BLaER1 (cell line): ENCODE results near the gene IDH3G.
A peak's percentile ranks its signal among the peaks of the same experiment; 100 is the strongest.
"Not testable (repeated sequence)": the region's sequence is repeated elsewhere in the genome, so short reads cannot be mapped to it uniquely, and the experiment has no call there.

ENCODE experiments used
- H3K27ac ChIP-seq: shearing (Covaris generic); formaldehyde crosslinking; 2 replicates; pipeline ENCODE4 v1.8.1; 2022
- H3K27me3 ChIP-seq: shearing (Covaris generic); formaldehyde crosslinking; 2 replicates; pipeline ENCODE4 v1.8.1; 2022
- H3K36me3 ChIP-seq: shearing (Covaris generic); formaldehyde crosslinking; 2 replicates; pipeline ENCODE4 v1.8.1; 2022
- H3K4me1 ChIP-seq: shearing (Covaris generic); formaldehyde crosslinking; 2 replicates; pipeline ENCODE4 v1.8.1; 2022
- H3K4me2 ChIP-seq: shearing (Covaris generic); formaldehyde crosslinking; 2 replicates; pipeline ENCODE4 v1.8.1; 2022
- H3K4me3 ChIP-seq: shearing (Covaris generic); formaldehyde crosslinking; 2 replicates; pipeline ENCODE4 v1.8.1; 2022
- H3K9ac ChIP-seq: shearing (Covaris generic); formaldehyde crosslinking; 2 replicates; pipeline ENCODE4 v1.8.1; 2022
- H3K9me3 ChIP-seq: shearing (Covaris generic); formaldehyde crosslinking; 2 replicates; pipeline ENCODE4 v1.8.1; 2022
- H4K20me1 ChIP-seq: shearing (Covaris generic); formaldehyde crosslinking; 2 replicates; pipeline ENCODE4 v1.8.1; 2022
- Cebpa-rat ChIP-seq: shearing (Covaris generic); IDR thresholded peaks from 2 replicates; pipeline ENCODE4 v1.8.1; 2022

Gene IDH3G

DNA sequence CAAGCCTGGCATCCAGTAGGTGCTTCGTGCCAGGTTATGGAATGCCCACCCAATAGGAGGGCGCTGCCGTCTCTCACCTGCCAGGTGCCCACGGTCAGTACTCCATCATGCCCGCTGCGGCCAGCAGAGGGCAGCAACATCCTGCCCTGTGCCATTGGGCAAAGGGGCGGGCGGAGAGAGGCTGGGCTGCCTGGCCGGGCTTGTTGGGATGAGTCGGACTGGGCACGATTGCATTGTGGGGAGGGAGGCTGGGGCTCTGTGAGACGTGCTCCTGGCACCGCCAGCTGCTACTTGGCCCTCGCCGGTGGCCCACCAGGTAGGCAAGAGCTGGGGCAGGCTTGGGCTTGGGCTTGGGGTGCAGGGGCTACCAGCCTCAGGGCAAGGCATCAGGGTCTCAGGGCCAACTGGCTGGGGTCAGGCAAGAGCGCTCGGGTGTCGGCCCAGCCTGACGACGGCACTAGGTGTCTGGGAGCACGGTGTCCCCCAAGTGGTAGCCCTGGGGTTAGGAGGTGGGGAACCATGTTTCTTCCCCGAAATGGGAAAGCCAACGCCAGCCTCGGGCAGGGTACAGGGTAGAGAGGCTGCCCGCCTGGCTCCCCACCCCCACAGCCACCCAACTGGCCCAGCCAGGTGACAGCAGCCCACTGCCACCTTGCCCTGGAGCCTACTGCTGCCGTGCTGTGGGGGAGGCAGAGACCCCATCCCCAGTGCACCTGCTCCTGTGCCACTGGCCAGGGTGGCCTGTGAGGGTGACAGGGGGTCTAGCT lies 30.0 kb downstream of the IDH3G start, which contains the start of gene PLXNB3:
PLXNB3 (plus strand) TSS at position 261 of the 767 bp plus-strand sequence. CDS start 1,287 bp downstream, outside the sequence.
- H3K27ac ChIP-seq = no peak within 1 kb of the TSS

GRCh38 chrX:153763298-153763932 lies 30.8 kb downstream of the IDH3G start:
- Histone ChIP-seq H3K27me3 (peaks cover 37% of the 10 kb centered on the region), H4K20me1 (peaks cover 37% of the 10 kb centered on the region), H3K4me2 (peak overlapping the region; percentile 3; the same call in 1 of the 2 replicates), H3K9ac (no peak overlapping the region), H3K27ac (no peak overlapping the region), H3K4me3 (no peak overlapping the region), H3K36me3 (no peaks in the 10 kb centered on the region), H3K9me3 (no peaks in the 10 kb centered on the region), H3K4me1 (peaks cover 62% of the 10 kb centered on the region)
- no peak for TF ChIP-seq Cebpa-rat

More for the DNA sequence above, 30.0 kb downstream of the IDH3G start, which contains the start of gene PLXNB3:
- Histone ChIP-seq H3K9ac (0 out of 2 replicates have a peak within 1 kb of the TSS, but pooled peaks have one; percentile 18), H3K4me2 (peak within 1 kb of the TSS; percentile 72), H3K4me3 (no peak within 1 kb of the TSS), H3K9me3 (no peaks in the 10 kb centered on the region), H3K4me1 (peaks cover 63% of the 10 kb centered on the region), H4K20me1 (peaks cover 40% of the 10 kb centered on the region), H3K36me3 (no peaks in the 10 kb centered on the region), H3K27me3 (peaks cover 30% of the 10 kb centered on the region; the same call in 1 of the 2 replicates)
- no peak for TF ChIP-seq Cebpa-rat

GRCh38 chrX:153762626-153763173 lies 31.5 kb downstream of the IDH3G start:
- H3K9ac ChIP-seq = no peak overlapping the region
- H3K36me3 ChIP-seq = no peaks in the 10 kb centered on the region
- no peak for TF ChIP-seq Cebpa-rat
- H3K9me3 ChIP-seq = no peaks in the 10 kb centered on the region
- peaks cover 37% of the 10 kb centered on the region for H4K20me1 ChIP-seq
- H3K4me1 ChIP-seq = peaks cover 58% of the 10 kb centered on the region
- no peak overlapping the region for H3K4me3 ChIP-seq
- H3K27me3 ChIP-seq = peaks cover 44% of the 10 kb centered on the region
- no peak overlapping the region for H3K27ac ChIP-seq
- no peak overlapping the region for H3K4me2 ChIP-seq

DNA sequence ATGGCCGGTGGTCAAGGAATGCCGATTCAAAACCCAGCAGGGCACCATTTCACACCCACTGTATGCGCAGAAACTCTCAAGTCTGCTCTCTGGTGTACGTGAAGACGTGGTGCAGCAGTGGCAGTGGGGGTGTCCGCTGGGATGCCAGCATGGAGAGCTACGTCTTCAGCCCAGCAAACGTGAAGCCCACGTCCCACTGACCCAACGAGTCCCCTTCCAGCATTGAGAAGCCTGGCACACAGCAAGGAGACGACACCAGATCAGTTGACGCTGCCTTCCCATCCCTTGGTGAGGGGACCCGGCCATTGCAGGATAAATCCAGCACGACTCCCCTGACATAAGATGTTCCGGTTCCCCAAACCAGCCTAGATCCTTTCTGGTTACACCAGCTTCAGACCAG lies 32.3 kb downstream of the IDH3G start:
- H3K27ac ChIP-seq = no peak overlapping the region
- H3K4me1 ChIP-seq = peaks cover 50% of the 10 kb centered on the region
- H3K9ac ChIP-seq = no peak overlapping the region
- TF ChIP-seq Cebpa-rat = no peak
- H4K20me1 ChIP-seq = peaks cover 37% of the 10 kb centered on the region
- peaks cover 53% of the 10 kb centered on the region for H3K27me3 ChIP-seq
- no peaks in the 10 kb centered on the region for H3K9me3 ChIP-seq
- no peak overlapping the region for H3K4me2 ChIP-seq
- H3K36me3 ChIP-seq = no peaks in the 10 kb centered on the region
- H3K4me3 ChIP-seq = no peak overlapping the region

DNA sequence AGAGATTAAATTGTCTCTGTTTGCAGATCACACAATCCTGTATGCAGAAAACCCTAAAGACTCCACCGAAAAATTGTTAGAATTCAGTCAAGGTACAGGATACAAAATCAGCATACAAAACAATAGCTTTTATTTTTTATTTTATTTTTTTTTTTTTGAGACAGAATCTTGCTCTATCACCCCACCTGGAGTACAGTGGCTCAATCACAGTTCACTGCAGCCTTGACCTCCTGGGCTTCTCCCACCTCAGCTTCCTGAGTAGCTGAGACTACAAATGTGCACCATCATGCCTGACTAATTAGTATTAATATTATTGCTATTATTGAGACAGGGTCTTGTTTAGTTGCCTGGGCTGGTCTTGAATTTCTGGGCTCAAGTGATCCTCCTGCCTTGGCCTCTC lies 39.0 kb downstream of the IDH3G start:
- peaks cover 16% of the 10 kb centered on the region for H3K9me3 ChIP-seq
- H3K27me3 ChIP-seq = peaks cover 60% of the 10 kb centered on the region

DNA sequence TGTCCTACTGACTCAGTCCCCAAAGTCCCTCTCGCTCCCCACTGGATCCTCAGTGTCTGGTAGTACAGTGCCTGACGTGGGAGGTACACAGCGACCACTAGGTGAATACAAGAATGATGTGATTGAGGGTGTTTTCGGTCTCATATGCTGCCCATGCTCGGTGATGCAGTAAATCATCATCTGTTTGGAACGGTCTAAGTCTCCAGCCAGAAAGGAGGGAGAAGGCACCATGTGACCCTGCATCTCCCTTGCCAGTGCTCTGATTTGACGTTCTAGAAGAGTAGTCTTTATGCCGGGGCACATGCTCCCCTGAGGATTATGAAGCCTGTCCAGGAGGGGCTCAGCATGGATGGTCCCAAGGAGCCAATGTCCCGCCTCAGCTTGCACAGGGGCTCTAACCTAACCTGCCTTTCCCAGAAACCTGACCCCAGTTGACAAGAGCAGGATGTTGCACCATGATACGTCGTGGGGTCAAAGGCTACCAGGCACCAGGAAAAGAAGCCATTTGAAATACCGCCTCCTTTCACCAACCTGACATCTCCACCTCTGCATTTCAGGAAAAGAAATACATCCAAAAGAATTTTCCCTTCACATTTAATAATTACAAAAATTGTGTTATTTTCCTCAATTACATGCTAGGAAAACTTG lies 43.9 kb downstream of the IDH3G start:
- Histone ChIP-seq H4K20me1 (no peaks in the 10 kb centered on the region), H3K27ac (no peak overlapping the region), H3K4me2 (peak overlapping the region; percentile 14), H3K4me1 (peaks cover 13% of the 10 kb centered on the region), H3K9me3 (0 out of 2 replicates have a peak, but pooled peaks cover 2% of the 10 kb centered on the region), H3K36me3 (no peaks in the 10 kb centered on the region), H3K9ac (no peak overlapping the region), H3K4me3 (no peak overlapping the region), H3K27me3 (peaks cover 43% of the 10 kb centered on the region)
- no peak for TF ChIP-seq Cebpa-rat

More for the DNA sequence above, 39.0 kb downstream of the IDH3G start:
- no peak for TF ChIP-seq Cebpa-rat
- peaks cover 14% of the 10 kb centered on the region for H3K4me1 ChIP-seq
- no peak overlapping the region for H3K4me2 ChIP-seq
- no peak overlapping the region for H3K4me3 ChIP-seq
- H3K9ac ChIP-seq = no peak overlapping the region
- no peak overlapping the region for H3K27ac ChIP-seq
- no peaks in the 10 kb centered on the region for H3K36me3 ChIP-seq
- H4K20me1 ChIP-seq = no peaks in the 10 kb centered on the region

- not testable (repeated sequence) for H3K4me2 ChIP-seq, H3K36me3 ChIP-seq
- peaks cover 37% of the 10 kb centered on the region for H3K27me3 ChIP-seq
Measured at GRCh38 chrX:153749017-153749416, 45.2 kb downstream of the IDH3G start.

DNA sequence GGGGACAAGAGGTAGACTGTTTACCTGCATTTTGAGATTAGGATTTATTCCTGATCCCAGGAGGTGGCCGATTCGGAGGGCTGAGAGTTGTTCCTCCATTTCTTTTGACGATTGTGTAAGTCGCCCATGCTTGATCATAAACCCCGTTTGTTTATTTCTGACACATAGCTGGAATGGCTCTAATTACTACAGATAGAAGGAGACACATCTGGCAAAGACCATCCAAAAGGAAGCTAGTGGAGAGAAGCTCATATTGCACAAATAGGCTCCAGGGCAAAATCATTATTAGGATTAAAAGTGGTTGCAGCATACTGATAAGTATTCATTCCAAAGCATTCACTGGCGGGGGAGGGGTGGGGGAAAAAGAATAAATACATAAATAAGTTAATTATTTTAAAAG lies 47.2 kb downstream of the IDH3G start:
- peaks cover 43% of the 10 kb centered on the region for H3K4me1 ChIP-seq
- not testable (repeated sequence) for H3K36me3 ChIP-seq, H3K4me2 ChIP-seq, H4K20me1 ChIP-seq, H3K27ac ChIP-seq, H3K4me3 ChIP-seq, H3K9ac ChIP-seq, H3K9me3 ChIP-seq
- peaks cover 30% of the 10 kb centered on the region for H3K27me3 ChIP-seq

More at GRCh38 chrX:153749017-153749416, 45.2 kb downstream of the IDH3G start:
- H3K9ac ChIP-seq, H4K20me1 ChIP-seq, H3K9me3 ChIP-seq, H3K27ac ChIP-seq, H3K4me3 ChIP-seq: not testable (repeated sequence)
- H3K4me1 ChIP-seq = peaks cover 25% of the 10 kb centered on the region

DNA sequence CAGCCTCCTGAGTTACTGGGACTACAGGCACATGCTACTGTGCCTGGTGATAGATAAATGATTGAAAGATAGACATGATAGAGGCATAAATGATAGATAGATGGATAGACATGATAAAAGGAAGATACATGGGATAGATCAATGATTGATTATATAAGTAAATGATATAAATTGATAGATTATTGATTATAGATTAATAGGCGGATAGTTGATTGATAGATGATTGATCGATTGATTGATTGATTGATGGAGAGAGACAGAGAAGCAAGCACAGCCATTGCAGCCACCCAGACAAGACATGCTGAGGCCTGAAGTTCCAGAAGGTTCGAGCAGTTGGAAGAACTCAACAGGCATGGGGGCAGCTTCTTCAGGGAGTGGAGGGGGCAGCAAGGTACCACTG lies 47.8 kb downstream of the IDH3G start:
- Histone ChIP-seq H3K27me3 (peaks cover 30% of the 10 kb centered on the region), H4K20me1 (no peaks in the 10 kb centered on the region; the same call in 1 of the 2 replicates), H3K9me3 (no peaks in the 10 kb centered on the region), H3K4me3 (no peak overlapping the region), H3K36me3 (no peaks in the 10 kb centered on the region), H3K27ac (no peak overlapping the region), H3K4me2 (no peak overlapping the region), H3K4me1 (peaks cover 50% of the 10 kb centered on the region), H3K9ac (no peak overlapping the region)
- no peak for TF ChIP-seq Cebpa-rat

DNA sequence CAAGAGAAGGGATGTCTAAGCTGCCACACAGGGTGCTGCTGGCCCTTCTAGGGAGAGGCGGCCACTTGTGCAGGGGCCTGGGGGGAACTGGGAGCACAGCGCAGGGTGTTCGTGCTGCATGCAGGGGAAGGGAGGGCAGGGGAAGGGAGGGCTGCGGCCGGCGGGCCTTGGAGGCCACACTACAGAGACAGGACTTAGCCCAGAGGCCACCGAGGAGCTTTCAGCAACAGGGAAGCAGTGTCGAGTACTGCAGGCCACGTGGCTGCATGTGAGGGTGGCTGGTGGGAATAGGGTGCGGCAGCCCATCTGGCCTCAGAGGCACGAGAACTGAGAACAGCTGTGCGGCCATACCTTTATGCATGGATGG lies 49.1 kb downstream of the IDH3G start:
- H4K20me1 ChIP-seq, H3K4me3 ChIP-seq, H3K9me3 ChIP-seq, H3K27ac ChIP-seq, H3K36me3 ChIP-seq, H3K9ac ChIP-seq: not testable (repeated sequence)
- H3K27me3 ChIP-seq = peaks cover 22% of the 10 kb centered on the region
- H3K4me1 ChIP-seq = peaks cover 58% of the 10 kb centered on the region
- H3K4me2 ChIP-seq = peak overlapping the region; percentile 73
